Astrocyte (in vitro differentiated cells and primary cell): ENCODE results near the gene IGFN1.

Experiments
- CTCF ChIP-seq: IDR thresholded peaks from 2 replicates; pipeline ENCODE4 v1.5.1; 2011; ENCODE audit warnings: low read depth, mild to moderate bottlenecking, inconsistent platforms, low read length, moderate library complexity; ENCODE audit not compliant: insufficient read depth
- EZH2 ChIP-seq: IDR thresholded peaks from 2 replicates; pipeline ENCODE4 v1.6.1; 2012; ENCODE audit warnings: mild to moderate bottlenecking, low read length, inconsistent platforms; ENCODE audit not compliant: insufficient read depth

- no peak for TF ChIP-seq CTCF
- no peak for TF ChIP-seq EZH2
Observed at GRCh38 chr1:201155354-201155753, 35.3 kb upstream of the IGFN1 start.
